Activated T-helper 9 cell treated with anti-CD3 and anti-CD28 coated beads, Interleukin-2, amount 50 U/mL, for 16 hours (primary cell): ENCODE data around the gene EXOSC10.
"Not testable (repeated sequence)": the region's sequence is repeated elsewhere in the genome, so short reads cannot be mapped to it uniquely, and the experiment has no call there.

Experiments
- DNase-seq: peaks from one replicate; pipeline ENCODE4 v3.0.0-alpha.2; 2020; ENCODE audit warnings: low read depth

The EXOSC10 gene

GRCh38 chr1:11109047-11109760 lies 9.5 kb upstream of the EXOSC10 start:
- DNase-seq = no peak

GRCh38 chr1:11107599-11107998 lies 7.9 kb upstream of the EXOSC10 start:
- no peak for DNase-seq

GRCh38 chr1:11105586-11105985 lies 5.9 kb upstream of the EXOSC10 start:
- DNase-seq = no peak

- no peak for DNase-seq
Observed at GRCh38 chr1:11101347-11101746, 1.7 kb upstream of the EXOSC10 start.

GRCh38 chr1:11100806-11101205 lies 1.1 kb upstream of the EXOSC10 start:
- DNase-seq = not testable (repeated sequence)

DNA sequence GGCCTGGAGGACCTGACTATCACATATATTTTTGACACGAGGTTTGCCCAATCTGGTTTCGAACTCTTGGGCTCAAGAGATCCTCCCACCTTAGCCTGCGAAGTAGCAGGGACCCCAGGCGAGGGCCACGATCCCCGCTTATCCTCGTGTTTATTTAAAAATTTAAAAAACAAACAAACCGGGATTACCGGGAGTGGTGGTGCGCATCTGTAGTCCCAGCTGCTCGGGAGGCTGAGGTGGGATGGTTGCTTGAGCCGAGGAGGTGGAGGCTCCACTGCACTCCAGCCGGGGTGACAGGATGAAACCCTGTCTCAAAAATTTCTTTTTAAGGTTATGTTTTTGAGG lies 452 bp upstream of the EXOSC10 start:
- DNase-seq = no peak

DNA sequence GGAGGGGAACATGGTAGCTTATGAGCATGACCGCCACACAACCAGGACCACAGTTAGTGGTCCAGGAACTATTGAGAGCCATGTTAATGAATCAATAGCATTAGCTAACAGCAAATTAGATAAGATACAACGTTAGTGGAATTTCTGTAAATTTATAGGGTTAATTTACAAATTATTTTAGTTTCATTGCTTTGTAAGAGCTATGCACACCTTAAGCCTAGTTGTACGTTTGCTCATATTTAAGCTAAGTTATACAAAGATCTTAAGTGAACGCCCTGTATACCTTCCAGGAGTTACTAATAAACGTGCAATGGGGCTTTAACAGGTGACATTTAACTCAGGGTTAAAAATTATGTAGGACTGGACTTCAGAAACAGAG lies 749 bp downstream of the EXOSC10 start:
- DNase-seq = no peak

GRCh38 chr1:11083784-11084183 lies 15.9 kb downstream of the EXOSC10 start:
- not testable (repeated sequence) for DNase-seq

DNA sequence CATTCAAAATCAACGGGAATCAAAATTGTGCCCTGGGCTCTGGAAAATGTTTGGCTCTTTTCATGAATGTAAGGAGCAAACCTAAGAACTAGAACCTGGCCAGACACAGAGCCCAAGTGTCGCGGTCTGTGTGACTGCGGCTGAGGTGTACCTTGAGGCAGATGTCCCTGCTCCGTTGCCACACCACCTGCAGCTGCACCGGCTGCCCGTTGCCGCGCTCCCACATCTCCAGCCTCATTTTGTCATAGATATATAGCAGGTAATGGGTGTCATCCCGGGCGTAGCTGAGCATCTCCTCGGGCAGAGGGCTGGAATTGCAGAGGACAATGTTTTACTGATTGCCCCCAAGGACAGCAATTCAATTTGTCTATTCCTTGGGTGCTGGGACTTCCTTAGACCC lies 18.7 kb downstream of the EXOSC10 start:
- DNase-seq = no peak

DNA sequence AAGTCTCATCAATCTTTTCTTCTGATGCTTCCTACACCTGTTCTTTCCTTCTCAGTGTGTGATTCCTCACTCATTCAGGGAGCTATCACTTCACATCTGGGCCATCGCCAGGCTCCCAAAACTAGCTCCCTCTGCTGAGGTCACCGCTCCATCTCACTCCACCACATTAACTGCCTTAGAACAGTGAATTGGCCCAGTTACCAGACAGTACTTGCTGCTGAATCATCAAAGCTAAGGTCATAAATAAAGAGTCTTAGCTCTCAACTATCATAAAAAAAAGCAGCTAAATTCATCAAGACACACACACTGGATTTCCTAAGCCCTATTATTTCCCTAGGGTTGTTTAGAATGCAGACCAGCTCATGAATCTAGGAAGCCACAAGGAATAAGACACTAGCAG lies 21.0 kb downstream of the EXOSC10 start:
- DNase-seq = no peak

DNA sequence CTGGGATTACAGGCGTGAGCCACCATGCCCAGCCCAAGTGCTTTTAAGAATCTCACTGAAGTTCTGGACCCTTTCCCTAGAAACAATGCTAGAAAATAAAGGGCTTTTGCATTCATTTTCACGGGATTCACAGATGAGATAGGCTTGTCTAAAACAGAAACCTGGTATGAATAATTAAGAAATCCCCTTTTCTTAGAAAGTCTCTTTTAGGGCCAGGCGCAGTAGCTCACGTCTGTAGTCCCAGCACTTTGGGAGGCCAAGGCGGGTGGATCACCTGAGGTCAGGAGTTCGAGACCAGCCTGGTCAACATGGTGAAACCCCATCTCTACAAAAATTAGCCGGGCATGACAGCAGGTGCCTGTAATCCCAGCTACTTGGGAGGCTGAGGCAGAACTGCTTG lies 26.3 kb downstream of the EXOSC10 start:
- DNase-seq = not testable (repeated sequence)

DNA sequence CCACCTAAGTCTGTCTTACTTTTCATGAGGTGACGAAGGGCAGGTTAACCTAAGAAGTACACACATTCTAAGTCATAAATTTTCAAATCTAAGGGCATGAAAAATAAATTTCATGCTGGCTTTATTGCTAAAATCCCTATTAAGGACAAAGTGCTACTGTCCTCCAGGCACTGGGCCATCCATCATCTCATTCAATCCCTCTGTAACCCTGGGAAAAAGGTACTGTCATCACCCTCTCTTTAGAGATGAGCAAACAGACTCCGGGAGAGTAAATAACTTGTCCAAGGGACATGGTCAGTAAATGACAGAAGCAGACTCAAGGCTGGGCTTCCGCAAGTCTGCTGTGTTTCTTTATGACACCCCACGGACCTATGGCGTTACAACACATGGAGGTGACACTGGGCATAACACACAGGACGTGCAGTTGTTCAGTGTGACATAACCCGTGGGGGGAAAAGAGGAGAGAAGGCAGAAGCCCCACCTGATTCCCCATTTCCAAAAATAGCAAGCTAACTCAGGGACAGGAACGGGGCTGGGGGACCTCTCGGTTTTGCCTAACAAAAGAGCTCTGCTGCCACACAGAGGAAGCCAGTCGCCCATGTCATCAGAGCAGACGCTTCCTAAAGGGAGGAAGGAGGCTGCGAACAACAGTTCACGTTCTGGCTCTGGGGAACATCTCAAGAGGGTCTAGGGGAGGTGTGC lies 27.3 kb downstream of the EXOSC10 start:
- DNase-seq = no peak

GRCh38 chr1:11071463-11072215 lies 28.0 kb downstream of the EXOSC10 start:
- no peak for DNase-seq

DNA sequence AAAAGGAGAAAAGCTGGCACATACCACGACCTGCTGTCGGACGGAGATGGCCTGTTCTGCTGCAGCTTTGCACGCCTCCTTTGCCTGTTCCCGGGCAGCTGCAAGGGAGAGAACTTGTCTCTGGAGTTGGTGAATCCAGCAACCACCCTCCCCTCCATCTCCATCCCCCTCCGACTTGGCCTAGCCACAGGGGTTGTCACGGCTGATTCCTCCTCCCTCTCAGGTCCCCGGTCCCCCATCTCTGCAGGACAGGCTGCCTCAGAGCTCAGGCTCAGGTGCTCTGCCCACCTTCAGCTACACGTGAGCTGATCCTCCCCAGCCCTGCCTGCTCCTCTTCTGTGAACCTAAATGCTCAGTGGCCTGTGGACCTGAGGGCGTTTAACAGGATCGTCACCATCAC lies 28.8 kb downstream of the EXOSC10 start:
- DNase-seq = no peak

- no peak for DNase-seq
Observed at GRCh38 chr1:11068600-11069473, 30.8 kb downstream of the EXOSC10 start.

DNA sequence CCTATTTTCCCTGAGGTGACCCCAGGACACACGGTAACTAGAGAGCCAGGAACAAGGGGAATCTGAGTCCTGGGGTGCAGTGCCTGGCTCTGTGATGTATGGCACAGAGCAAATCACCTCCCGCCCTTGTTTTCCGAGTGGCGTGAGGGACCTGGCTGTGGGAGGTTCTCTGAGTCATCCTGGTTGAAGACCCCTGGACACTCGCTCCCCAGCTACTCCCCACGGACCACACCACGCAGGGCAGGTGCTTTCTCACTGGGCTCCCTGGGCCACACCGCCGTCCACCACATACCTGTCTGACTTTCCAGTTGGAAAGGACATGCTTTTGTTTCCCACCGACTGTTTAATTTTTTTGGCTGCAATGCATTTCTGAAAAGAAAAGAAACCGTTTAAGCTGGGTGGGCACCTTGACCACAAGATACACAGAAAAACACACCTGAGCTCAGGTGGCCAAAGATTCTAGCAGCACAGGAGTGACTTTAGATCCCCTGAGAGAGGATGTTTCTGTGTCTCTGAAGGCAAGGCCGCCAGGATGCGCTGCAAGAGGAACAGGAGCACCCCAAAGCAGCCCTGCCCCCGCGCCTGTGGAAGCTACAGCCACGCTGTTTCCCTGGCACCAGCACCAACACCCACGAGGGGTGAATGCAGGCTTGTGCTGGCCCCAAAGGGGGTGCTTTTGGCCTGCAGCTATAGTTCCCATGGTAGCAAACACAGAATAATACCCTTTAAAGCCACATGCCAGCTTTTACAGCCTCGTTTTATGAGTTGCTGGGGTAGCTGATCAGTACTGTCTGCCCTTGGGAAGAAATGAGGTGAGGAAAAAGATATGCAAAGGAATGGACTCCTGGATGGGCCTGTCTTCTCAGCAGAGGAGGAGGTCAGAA lies 31.7 kb downstream of the EXOSC10 start:
- DNase-seq = no peak

DNA sequence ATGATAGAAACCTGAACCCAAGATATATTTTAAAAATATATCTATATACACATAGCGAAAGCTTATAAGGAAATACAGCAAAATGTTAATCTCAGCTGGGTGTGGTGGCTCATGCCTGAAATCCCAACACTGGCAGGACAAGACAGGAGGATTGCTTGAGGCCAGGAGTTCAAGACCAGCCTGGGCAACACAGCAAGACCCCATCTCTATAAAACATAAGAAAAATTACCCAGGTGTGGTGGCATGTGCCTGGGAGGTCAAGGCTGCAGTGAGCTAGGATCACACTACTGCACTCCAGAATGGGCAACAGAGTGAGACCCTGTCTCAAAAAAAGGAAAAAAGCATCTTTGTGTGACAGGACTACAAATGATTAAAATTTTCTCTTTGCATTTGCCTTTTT lies 33.9 kb downstream of the EXOSC10 start:
- DNase-seq = no peak

GRCh38 chr1:11064942-11065341 lies 34.7 kb downstream of the EXOSC10 start:
- no peak for DNase-seq

- DNase-seq = not testable (repeated sequence)
Observed at GRCh38 chr1:11063937-11064537, 35.6 kb downstream of the EXOSC10 start.

DNA sequence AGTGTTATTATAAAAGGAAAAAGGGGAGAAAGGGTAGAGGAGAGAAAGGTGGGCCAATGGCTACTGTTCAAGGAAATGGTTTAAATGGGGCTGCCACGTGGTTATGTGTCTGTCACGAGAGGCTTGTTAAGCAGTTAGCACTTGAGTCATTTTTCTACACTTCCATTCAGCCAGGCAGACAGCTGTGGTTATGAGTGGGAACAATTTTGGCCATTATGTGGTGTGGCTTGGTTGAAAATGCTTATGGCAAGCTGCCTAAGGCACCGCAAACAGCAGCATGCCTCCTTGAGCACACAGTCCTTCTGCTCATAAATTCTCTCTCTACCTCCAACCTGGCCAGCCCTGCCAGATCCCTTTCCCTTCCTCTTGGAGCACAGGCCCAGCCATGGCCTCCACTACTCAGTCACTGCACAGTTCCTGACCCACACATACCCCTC lies 36.7 kb downstream of the EXOSC10 start:
- DNase-seq = no peak
